ENCODE measurements around the gene CTIF. TPM values are rescaled to one million over a fixed set of nuclear protein-coding genes. Genes with fewer than 3 reads are reported as not detected.

CTIF gene
- total RNA-seq, 1 donor from 2014 or later: 26.4 TPM

DNA sequence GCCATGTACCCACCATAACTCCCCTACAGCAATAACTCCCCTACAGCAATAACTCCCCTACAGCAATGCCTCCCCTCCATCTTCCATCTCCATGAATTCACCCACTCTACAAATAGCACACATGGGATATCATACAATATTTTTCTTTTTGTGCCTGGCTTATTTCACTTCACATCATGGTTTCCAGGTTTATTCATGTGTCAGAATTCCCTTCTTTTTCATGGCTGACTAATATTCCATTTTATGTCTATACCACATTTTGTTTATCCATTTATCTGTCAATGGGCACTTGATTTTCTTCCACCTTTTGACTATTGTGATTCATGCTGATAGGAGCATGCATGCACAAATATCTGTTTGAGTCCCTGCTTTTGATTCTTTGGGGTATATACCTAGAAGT, 233.6 kb downstream of the CTIF start:
- DNase-seq (ENCODE audit: low spot score, unreplicated experiment): no peak
- Mint-ChIP-seq H3K27me3 (no peaks in the 10 kb centered on the region), H3K4me1 (ENCODE audit: low read depth) (peaks cover 3% of the 10 kb centered on the region), H3K36me3 (ENCODE audit: insufficient read depth) (peaks cover 3% of the 10 kb centered on the region), H3K27ac (no peak overlapping the region), H3K4me3 (ENCODE audit: low read depth) (no peak overlapping the region), H3K9me3 (ENCODE audit: low read depth) (peaks cover 3% of the 10 kb centered on the region)
- TF ChIP-seq, protein P1, sequence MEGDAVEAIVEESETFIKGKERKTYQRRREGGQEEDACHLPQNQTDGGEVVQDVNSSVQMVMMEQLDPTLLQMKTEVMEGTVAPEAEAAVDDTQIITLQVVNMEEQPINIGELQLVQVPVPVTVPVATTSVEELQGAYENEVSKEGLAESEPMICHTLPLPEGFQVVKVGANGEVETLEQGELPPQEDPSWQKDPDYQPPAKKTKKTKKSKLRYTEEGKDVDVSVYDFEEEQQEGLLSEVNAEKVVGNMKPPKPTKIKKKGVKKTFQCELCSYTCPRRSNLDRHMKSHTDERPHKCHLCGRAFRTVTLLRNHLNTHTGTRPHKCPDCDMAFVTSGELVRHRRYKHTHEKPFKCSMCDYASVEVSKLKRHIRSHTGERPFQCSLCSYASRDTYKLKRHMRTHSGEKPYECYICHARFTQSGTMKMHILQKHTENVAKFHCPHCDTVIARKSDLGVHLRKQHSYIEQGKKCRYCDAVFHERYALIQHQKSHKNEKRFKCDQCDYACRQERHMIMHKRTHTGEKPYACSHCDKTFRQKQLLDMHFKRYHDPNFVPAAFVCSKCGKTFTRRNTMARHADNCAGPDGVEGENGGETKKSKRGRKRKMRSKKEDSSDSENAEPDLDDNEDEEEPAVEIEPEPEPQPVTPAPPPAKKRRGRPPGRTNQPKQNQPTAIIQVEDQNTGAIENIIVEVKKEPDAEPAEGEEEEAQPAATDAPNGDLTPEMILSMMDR (IDR thresholded peaks at IDR 0.05; ENCODE audit: unreplicated experiment): no peak

DNA sequence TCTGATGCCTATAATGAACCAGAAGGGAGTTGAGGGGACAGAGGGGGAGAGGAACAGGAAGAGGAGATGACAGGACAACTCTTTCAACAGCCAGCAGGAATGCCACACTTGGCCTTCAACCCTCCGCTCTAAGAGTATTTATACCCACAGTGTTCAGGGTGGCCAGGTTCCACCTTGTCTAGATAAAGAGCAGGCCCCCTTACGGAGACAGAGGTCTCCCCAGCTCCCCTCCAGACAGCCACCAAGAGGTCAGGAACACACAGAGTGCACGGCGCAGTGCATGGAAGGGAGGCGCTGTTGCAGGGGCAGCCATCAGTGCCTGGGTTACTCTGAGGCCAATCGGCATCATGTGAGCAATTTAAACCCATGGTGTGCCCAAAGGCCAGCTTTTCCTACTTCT, 235.0 kb downstream of the CTIF start:
- no peak for DNase-seq (ENCODE audit: low spot score, unreplicated experiment)
- TF ChIP-seq, protein P1 (IDR thresholded peaks at IDR 0.05; ENCODE audit: unreplicated experiment): no peak
- Mint-ChIP-seq H3K9me3 (ENCODE audit: low read depth) (peaks cover 3% of the 10 kb centered on the region), H3K4me1 (ENCODE audit: low read depth) (peaks cover 14% of the 10 kb centered on the region), H3K36me3 (ENCODE audit: insufficient read depth) (peaks cover 3% of the 10 kb centered on the region), H3K4me3 (ENCODE audit: low read depth) (no peak overlapping the region), H3K27me3 (no peaks in the 10 kb centered on the region), H3K27ac (no peak overlapping the region)

DNA sequence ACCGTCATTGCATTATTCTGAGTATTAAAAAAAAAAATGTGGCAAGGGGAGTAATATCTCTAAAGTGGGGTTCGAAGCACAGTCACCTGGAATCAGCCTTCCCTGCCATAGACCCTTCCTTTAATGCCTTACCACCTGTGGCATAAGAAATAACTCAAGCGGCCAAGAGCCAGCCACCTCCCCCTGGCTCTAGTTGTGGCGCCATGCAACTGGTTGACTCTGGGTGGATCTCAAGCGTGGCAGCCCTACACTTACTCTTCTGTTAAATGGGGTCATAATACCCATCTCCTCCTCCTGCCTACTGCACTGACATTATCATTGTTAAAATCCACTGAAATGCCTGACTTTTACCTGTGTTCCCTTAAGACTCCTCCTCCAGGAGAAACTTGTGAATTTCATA, 236.1 kb downstream of the CTIF start:
- Mint-ChIP-seq H3K4me1 (ENCODE audit: low read depth) (peaks cover 19% of the 10 kb centered on the region), H3K27me3 (no peaks in the 10 kb centered on the region)
- no peak for DNase-seq (ENCODE audit: low spot score, unreplicated experiment)

DNA sequence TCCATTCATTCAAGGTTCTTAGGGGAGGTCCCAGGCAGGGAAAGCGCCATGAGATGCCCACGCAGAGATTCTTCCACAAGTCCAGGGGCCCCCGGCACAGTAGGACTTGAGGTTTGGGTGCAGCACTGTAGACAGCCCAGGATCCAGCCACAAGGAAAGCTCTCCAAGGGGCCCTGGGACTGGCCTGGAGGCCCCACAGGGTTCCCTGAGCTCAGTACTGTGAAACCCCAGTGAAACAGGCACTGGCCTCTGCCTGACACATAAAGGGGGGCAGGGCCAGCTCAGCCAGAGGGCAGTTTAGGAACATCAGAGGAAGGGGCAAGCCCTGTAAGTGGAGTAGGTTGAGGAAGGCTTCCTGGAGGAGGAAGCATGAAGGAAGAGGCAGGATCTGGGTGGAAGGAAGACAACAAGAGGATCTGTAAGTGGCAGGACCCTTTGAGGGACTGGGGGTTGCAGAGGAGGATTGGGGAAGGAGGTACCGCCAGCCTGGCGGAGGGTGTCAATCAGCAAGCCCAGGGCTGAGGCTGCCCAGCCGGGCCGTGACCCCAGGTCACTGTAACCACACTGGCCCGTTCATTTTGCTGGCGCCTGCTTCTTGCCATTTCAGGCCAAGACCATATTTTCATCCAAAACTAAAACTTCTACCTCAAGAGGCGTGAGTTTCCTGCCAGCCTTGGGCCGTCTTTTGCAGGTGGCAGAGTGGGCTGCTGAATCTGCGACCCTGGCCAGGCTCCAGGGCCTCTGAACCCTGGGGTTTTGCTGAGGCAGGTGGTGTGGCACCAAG, 236.7 kb downstream of the CTIF start:
- H3K4me3 Mint-ChIP-seq (ENCODE audit: low read depth): no peak overlapping the region
- no peaks in the 10 kb centered on the region for H3K27me3 Mint-ChIP-seq
- DNase-seq (ENCODE audit: low spot score, unreplicated experiment): no peak
- peaks cover 3% of the 10 kb centered on the region for H3K9me3 Mint-ChIP-seq (ENCODE audit: low read depth)
- peaks cover 26% of the 10 kb centered on the region for H3K4me1 Mint-ChIP-seq (ENCODE audit: low read depth)
- H3K27ac Mint-ChIP-seq: no peak overlapping the region
- TF ChIP-seq, protein P1 (IDR thresholded peaks at IDR 0.05; ENCODE audit: unreplicated experiment): no peak
- H3K36me3 Mint-ChIP-seq (ENCODE audit: insufficient read depth): peaks cover 3% of the 10 kb centered on the region

More for the DNA sequence above, 236.1 kb downstream of the CTIF start:
- H3K27ac Mint-ChIP-seq: no peak overlapping the region
- H3K9me3 Mint-ChIP-seq (ENCODE audit: low read depth): peaks cover 3% of the 10 kb centered on the region
- no peak overlapping the region for H3K4me3 Mint-ChIP-seq (ENCODE audit: low read depth)
- H3K36me3 Mint-ChIP-seq (ENCODE audit: insufficient read depth): peaks cover 3% of the 10 kb centered on the region
- TF ChIP-seq, protein P1 (IDR thresholded peaks at IDR 0.05; ENCODE audit: unreplicated experiment): no peak

DNA sequence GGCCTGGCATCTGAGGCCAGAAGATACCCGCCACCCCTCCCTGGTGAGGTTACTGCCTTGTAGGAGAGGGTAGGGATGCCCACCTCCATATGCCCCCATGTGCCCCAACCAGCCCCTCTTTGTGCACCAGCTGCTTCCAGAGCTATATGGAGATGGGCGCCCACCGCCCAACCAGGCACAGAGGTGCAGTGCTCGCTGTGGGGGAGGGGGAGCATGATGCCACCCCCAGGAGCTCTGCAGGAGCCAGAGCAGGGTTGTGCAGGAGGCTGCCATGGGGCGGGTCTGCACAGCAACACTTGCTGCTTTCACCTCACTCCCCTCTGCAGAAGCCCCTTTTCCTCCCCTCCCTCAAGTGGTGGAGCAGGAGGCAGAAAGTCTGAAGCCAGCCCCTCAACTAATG, 237.3 kb downstream of the CTIF start:
- Mint-ChIP-seq H3K9me3 (ENCODE audit: low read depth) (peaks cover 3% of the 10 kb centered on the region), H3K4me1 (ENCODE audit: low read depth) (peaks cover 31% of the 10 kb centered on the region)

More for the DNA sequence above, 237.3 kb downstream of the CTIF start:
- TF ChIP-seq, protein P1 (IDR thresholded peaks at IDR 0.05; ENCODE audit: unreplicated experiment): no peak
- Mint-ChIP-seq H3K27ac (no peak overlapping the region), H3K27me3 (no peaks in the 10 kb centered on the region), H3K36me3 (ENCODE audit: insufficient read depth) (peaks cover 3% of the 10 kb centered on the region), H3K4me3 (ENCODE audit: low read depth) (no peak overlapping the region)
- DNase-seq (ENCODE audit: low spot score, unreplicated experiment): no peak
